ENCODE data around the gene BRAP.
A peak's percentile ranks its signal among the peaks of the same experiment; 100 is the strongest.
"Not testable (repeated sequence)": the region's sequence is repeated elsewhere in the genome, so short reads cannot be mapped to it uniquely, and the experiment has no call there.

BRAP gene

DNA sequence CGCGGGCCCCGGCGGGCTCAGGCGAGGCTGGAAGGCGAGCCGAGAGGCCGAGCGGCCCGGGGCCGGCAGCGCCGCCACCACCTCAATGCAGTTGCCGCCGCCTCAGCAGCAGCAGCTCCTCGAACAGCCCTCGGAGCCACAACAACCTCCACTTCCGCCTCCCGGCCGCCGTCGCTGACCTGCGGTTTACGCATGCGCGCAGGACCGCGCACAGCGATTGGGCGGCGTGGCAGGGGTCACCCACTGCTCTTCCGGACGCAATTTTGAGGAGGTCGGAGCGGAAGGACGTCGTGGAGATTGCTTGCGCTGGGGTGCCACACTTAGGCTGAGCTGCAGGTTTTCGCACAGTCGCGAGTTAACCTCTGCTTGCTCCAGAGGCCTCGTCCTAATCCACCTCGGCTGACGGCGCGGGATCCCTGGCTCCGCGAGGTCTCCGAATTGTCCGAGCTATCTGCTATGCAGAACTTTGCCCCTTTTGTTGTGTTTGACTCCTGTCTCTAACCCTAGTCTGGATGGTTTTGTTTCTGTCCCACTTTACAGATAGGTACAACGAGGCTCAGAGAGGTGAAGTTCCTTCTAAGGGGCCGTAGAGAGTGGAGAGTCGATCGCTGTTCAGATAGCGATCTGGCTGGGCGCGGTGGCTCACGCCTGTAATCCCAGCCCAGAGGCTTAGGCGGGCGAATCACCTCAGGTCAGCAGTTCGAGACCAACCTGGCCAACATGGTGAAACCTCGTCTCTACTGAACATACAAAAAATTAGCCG is at the start of gene BRAP, which contains the start of gene ACAD10:
BRAP (minus strand) TSS at position 146 of the 763 bp plus-strand sequence. CDS start 164 bp downstream, outside the sequence.
ACAD10 (plus strand) TSS at position 243 of the 763 bp plus-strand sequence. CDS start 6,657 bp downstream, outside the sequence.
- peak; percentile 99 for DNase-seq (ENCODE audit: low spot score)

DNA sequence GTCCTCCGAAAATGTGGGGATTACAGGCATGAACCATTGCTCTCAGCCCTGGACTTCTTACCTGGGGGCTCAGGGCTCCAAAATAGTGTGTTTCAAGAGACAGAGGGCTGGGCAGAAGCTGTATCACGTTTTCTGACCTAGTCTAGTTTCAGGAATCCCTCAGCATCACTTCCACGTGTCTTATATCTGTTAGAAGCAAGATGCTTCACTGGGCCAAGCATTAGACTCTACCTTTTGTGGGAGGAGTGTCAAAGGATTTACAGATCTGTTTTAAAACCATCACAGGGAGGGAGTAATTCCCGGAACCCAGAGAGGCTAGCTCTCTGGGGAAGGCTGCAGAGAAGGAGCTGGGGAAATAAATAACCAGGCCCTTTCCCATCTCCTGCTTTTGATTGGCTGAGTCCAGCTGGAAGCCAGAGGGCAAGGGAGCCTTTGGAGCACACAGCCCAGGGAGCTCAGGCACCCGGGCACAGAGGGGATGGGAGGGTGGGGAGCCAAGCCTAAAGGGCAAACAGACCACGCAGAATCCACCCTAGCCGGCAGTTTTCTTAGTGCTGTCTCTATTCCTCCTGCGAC is 47.7 kb upstream of the BRAP start:
- DNase-seq (ENCODE audit: low spot score), result no peak

GRCh38 chr12:111732786-111733185 is 47.0 kb upstream of the BRAP start:
- no peak for DNase-seq (ENCODE audit: low spot score)

DNA sequence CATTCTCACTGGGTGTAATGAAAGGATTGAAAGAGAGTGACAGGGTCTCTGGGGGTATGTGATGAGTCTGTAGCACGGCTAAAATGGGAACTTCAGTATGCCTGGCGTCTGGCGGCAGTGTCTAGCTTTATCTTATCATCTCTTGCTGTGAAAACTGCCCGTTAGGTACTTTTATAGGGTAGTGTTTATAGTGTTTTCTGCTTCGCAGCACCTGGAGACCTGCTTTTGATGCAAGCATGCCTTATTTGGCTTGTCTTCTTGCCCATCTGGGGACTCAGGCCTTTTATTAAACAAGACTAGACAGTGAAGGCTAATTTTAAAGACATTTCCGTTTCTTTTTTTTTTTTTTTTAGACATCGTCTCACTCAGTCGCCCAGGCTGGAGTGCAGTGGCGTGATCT is 44.7 kb upstream of the BRAP start:
- DNase-seq (ENCODE audit: low spot score), result no peak

DNA sequence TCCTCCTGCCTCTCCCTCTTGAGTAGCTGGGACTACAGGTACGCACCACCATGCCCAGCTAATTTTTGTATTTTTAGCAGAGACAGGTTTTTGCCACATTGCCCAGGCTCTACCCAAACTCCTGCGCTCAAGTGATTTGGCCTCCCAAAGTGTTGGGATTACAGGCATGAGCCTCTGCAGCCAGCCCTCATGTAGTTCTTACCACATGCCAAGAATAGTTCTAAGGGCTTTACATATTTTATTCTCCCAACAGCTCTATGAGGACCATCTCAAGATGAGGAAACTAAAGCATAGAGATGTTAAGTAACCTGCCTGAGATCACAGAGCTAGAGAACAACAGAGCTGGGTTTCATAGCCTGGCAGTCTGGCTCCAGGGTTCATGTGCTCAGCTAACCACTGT is 43.0 kb upstream of the BRAP start:
- no peak for DNase-seq (ENCODE audit: low spot score)

DNA sequence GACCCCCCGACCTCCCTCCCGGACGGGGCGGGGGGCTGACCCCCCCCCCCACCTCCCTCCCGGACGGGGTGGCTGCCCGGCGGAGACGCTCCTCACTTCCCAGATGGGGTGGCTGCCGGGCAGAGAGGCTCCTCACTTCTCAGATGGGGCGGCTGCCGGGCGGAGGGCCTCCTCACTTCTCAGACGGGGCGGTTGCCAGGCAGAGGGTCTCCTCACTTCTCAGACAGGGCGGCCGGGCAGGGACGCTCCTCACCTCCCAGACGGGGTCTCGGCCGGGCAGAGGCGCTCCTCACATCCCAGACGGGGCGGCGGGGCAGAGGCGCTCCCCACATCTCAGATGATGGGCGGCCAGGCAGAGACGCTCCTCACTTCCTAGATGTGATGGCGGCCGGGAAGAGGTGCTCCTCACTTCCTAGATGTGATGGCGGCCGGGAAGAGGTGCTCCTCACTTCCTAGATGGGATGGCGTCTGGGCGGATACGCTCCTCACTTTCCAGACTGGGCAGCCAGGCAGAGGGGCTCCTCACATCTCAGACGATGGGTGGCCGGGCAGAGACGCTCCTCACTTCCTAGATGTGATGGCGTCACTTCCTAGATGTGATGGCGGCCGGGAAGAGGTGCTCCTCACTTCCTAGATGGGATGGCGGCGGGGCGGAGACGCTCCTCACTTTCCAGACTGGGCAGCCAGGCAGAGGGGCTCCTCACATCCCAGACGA is 38.0 kb upstream of the BRAP start:
- DNase-seq (ENCODE audit: low spot score), result not testable (repeated sequence)

GRCh38 chr12:111720457-111720856 is 34.7 kb upstream of the BRAP start:
- no peak for DNase-seq (ENCODE audit: low spot score)

DNA sequence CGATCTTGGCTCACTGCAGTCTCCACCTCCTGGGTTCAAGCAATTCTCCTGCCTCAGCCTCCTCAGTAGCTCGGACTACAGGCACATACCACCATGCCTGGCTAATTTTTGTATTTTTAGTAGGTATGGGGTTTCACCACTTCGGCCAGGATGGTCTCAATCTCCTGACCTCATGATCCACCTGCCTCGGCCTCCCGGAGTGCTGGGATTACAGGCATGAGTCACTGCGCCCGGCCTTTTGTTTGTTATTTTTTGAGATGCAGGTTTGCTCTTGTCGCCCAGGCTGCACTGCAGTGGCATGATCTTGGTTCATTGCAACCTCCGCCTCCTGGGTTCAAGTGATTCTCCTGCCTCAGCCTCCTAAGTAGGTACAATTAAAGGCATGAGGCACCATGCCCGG is 33.6 kb upstream of the BRAP start:
- DNase-seq (ENCODE audit: low spot score), result not testable (repeated sequence)

DNA sequence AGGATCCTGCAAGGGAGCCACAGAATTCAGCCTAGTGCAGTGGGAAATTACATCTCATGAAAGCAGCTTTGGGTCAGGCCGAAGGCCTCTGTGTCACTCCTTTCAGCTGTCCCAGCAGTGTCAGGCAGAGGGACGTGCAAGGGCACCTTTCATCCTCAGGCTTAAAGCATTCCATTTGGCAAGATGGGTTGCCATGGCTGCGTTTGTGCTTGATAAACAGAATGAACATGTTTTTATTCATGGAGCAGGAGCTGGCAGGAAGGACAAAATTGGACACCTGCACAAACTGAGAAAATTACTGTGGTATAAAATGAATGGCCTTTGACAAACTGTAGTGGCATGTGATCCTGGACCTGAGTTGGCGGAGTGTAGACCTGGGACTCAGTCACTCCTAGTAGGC is 29.5 kb upstream of the BRAP start:
- DNase-seq (ENCODE audit: low spot score), result no peak

- no peak for DNase-seq (ENCODE audit: low spot score)
Observed at GRCh38 chr12:111706145-111706544, 20.4 kb upstream of the BRAP start.

DNA sequence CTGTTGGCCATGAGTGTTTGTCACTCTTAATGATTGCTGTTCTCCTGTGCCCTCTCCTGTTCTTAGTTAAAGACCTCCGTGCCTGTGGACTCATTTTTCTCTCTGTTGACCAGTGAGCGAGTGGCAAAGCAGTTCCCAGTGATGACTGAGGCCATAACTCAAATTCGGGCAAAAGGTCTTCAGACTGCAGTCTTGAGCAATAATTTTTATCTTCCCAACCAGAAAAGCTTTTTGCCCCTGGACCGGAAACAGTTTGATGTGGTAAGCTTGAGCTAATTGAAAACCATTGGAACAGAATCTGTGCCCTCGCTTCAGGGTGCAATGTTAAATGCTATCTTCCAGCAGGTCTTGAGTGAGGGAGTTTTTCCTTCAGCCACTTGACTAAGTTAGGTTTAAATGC is 19.9 kb upstream of the BRAP start:
- no peak for DNase-seq (ENCODE audit: low spot score)

GRCh38 chr12:111699962-111700361 is 14.2 kb upstream of the BRAP start:
- no peak for DNase-seq (ENCODE audit: low spot score)

- DNase-seq (ENCODE audit: low spot score), result no peak
Observed at GRCh38 chr12:111693818-111694217, 8.1 kb upstream of the BRAP start.

GRCh38 chr12:111692575-111693210 is 6.9 kb upstream of the BRAP start:
- peak; percentile 47 for DNase-seq (ENCODE audit: low spot score)

DNA sequence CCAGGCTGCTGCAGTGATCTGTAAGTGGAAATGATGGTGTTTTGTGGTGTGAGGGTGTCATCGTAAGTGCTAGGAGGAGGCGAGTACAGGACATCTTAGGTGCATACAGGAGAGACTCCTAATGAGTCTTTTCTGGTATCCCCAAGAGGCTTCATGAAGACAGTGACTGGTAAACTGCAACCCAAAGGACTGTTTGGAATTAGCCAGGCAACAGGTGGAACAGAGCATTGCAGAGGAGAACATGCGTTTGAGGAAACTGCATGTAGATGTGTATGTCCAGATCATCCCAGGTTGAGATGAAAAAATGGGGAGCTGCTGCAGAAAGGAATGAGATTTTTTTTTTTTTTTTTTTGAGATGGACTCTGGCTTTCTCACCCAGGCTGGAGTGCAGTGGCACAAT is 5.5 kb upstream of the BRAP start:
- DNase-seq (ENCODE audit: low spot score), result no peak

DNA sequence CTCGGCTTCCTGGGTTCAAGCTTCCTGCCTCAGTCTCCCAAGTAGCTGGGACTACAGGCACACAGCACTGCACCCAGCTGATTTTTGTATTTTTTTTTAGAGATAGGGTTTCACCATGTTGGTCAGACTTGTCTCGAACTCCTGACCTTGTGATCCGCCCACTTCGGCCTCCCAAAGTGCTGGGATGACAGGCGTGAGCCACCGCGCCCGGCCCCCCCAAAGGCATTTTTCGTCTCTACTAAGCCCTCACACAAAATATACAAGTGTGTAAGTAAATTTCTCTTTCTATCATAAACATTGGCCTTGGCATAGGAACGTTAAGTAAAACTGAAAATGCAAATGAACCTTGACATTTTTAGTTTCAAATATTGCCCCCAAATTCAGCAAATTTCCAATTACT is 2.2 kb upstream of the BRAP start:
- DNase-seq (ENCODE audit: low spot score), result no peak

DNA sequence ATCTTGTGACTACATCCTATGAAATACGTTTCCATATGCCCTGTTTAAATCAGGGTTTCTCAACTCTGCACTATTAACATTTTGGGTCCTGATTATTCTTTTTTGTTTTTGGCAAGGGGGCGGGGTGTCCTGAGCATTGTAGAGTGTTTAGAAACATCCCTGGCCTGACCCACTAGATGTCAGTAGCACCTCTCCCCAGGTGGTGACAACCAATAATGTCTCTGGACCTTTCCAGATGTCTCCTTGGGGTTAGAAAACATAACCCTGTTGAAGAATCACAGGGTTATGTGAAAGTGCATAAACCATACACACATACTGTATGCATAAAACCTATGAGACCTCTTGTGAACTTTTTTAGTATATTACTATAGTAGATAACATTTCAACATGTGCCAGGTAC is 1.5 kb upstream of the BRAP start:
- DNase-seq (ENCODE audit: low spot score), result no peak

GRCh38 chr12:111686574-111687105 is 884 bp upstream of the BRAP start:
- DNase-seq (ENCODE audit: low spot score), result peak; percentile 21

DNA sequence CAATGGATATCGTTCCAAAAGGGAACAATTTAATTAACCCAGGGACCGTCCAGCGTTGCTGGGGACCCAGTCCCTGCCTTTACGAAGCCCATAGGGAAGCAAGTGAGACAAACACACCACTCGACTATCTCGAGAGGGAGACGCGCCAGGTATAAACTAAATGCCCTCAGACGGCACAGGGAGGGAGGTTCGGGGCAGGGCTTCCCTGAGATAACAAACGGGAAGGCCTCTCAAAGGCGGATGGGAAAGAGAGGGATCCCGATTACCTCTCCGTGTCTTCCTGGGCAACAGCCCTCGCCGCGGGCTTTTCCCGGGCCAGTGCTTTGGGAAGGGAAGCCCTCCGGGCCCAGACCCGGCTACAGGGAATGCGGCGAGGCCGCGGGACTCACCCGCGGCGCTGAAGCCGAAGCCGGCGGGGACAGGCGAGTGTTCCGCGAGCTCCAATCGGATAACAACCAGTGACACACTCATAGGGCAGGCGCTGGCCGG is 390 bp downstream of the BRAP start:
- DNase-seq (ENCODE audit: low spot score), result no peak

GRCh38 chr12:111684485-111685198 is 1.1 kb downstream of the BRAP start:
- not testable (repeated sequence) for DNase-seq (ENCODE audit: low spot score)

GRCh38 chr12:111677186-111677585 is 8.6 kb downstream of the BRAP start:
- no peak for DNase-seq (ENCODE audit: low spot score)
